GM19438 (cell line): ENCODE data around the gene FAM237B.
"Not testable (repeated sequence)": the region's sequence is repeated elsewhere in the genome, so short reads cannot be mapped to it uniquely, and the experiment has no call there.

ENCODE experiments used
- ATAC-seq: cut with Tn5 transposase; IDR thresholded peaks from one replicate; pipeline ENCODE4 v1.9.1; 2021; ENCODE audit warnings: low read depth; ENCODE audit not compliant: unreplicated experiment

FAM237B gene

DNA sequence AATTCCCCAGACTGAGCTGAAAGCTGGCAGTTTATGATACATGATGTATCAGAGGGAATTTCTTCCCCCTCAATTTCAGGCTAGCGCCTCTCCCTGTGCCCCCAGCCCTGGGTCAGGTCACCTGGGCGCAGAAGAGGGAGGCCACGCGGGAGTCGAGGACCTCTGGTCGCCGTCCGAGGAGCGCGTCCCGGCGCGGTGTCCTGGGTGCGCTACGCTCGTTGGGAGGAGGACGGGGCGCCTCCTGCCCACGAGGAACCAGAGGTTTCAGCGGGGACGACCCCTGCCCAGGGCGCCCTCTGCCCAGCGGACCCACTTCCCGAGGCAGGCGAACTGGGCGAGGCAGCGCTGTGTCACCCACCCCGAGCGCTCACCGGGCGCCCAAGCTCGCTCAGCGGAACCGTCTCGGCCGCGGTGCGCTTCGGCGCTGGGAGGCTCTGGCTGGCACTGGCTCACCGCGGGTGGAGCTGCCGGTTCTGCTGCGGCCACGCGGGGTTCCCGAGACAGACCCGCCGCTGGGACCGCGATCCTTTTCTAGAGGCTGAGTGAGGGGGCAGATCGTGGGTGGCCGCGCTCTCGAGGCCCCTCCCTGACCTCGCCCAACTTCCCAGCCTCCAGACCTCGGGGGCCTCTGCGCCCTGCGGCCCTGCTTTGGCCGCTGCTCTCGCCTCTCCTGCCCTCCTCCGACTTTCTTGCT is at the start of gene FAM237B:
FAM237B (minus strand) TSS at position 504 of the 694 bp plus-strand sequence. CDS start 1,556 bp downstream, outside the sequence.
- no peak for ATAC-seq

GRCh38 chr7:90351987-90352386 is 30.9 kb upstream of the FAM237B start:
- no peak for ATAC-seq

- ATAC-seq: not testable (repeated sequence)
Measured at GRCh38 chr7:90350032-90350431, 28.9 kb upstream of the FAM237B start.

DNA sequence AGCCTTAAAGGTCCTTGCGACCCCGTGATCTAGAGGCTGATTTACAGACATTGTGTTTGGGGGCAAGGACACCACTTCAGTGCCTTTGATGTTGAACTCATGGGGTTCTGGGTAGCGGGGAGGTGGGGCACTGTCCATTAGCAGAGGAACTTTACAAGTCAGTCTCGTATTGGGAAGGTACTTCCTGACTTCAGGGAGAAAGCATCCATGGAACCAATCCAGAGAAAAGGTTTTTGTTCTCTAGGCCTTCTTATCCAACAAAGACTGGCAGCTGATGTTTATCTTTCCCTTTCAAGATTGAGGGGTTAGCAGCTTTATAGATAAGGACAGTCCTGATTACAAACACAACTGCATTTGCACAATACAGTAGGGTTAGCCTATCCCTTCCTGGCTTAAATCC is 28.2 kb upstream of the FAM237B start:
- no peak for ATAC-seq

DNA sequence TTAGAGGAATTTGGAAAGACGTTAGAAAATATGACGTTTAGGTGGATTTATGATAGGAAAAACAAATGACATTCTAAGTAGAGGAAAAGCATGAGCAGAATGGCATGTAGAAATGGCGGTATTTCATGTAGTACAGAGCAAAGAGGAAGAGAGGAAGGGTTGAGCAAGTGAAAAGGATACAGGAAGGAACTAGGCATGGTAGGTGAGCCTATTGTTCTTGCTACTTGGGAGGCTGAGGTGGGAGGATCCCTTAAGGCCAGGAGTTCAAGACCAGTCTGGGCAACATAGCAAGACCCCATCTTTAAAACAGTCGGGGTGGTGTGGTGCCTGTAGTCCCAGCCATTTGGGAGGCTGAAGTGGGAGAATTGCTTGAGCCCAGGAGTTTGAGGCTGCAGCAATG is 26.7 kb upstream of the FAM237B start:
- no peak for ATAC-seq

GRCh38 chr7:90346336-90347125 is 25.4 kb upstream of the FAM237B start, which contains the start of gene GTPBP10:
Gene GTPBP10 (plus strand): TSS chr7:90346716. CDS start chr7:90346742, 26 bp downstream.
- peak; percentile 97 for ATAC-seq

DNA sequence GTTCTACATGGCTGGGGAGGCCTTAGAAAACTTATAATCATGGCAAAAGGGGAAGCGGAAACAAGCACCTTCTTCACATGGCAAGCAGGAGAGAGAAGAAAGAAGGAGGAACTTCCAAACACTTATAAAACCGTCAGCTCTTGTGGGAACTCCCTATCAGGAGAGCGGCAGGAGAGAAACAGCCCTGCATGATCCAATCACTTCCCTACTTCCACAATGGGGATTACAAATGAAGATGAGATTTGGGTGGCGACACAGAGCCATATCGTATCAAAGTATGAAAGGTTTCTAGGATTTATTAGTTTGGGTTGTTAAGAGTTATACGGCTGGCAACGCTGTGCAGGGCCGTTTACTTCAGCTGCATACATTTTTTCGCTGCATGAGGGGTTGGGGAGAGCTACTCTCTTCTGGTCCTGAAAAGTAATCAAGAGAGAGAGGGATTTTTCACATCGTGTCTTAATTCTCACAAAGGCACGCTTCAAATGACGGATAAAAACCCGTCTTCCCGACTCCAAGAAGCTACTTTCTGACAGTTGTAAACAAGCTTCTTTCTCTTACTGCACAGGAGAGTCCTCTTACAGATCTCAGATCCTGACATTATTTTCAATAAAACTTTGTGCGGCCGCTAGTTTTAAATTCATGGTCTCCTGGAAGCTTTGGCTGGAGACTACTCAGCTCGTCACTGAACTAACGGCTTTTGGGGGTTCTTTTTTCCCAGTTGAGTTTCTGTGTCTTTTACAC is 24.7 kb upstream of the FAM237B start:
- ATAC-seq: peak; percentile 16

DNA sequence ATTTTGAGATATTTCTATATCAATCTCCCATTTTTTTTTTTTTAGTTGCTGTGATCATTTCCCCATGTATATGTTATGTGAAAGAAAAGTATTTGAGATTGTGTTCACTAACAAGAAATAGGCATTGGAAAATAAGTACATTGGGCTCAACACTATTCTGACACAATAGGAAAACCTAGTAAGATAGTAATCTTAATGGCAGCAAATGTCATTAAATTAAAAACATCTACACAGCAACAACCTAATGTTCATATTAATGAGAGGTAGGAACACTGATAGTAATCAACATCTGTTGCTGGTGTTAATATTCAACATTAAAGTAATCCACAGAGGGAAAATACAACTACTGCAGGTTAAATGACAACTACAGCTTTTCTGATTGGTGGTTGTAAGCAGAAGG is 23.9 kb upstream of the FAM237B start:
- ATAC-seq: no peak

DNA sequence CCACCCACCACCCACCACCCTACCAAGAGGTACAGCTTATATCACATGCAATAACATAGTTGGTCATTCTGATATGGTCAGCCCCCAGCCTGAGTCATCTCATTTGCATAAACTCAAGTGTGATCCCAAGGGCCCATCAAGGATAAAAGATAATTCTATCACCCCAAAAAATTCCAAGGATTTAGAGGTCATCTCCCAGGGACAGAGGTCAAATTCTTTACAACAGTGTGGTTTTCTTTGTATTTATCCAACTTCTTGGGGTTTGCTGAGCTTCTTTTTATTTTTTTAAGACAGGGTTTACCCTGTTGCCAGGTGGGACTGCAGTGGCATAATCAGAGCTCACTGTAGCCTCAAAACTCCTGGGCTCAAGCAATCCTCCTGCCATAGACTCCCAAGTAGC is 16.0 kb upstream of the FAM237B start:
- no peak for ATAC-seq

DNA sequence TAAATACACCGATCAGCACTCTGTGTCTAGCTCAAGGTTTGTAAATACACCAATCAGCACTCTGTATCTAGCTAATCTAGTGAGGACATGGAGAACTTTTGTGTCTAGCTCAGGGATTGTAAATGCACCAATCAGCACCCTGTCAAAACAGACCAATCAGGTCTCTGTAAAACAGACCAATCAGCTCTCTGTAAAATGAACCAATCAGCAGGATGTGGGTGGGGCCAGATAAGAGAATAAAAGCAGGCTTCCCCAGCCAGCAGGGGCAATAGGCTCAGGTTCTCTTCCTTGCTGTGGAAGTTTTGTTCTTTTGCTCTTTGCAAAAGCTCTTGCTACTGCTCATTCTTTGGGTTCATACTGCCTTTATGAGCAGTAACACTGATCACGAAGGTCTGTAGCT is 13.8 kb upstream of the FAM237B start:
- not testable (repeated sequence) for ATAC-seq

GRCh38 chr7:90334193-90334843 is 13.2 kb upstream of the FAM237B start:
- no peak for ATAC-seq

GRCh38 chr7:90326500-90326899 is 5.4 kb upstream of the FAM237B start:
- ATAC-seq: no peak

GRCh38 chr7:90322837-90323236 is 1.7 kb upstream of the FAM237B start:
- ATAC-seq: no peak

DNA sequence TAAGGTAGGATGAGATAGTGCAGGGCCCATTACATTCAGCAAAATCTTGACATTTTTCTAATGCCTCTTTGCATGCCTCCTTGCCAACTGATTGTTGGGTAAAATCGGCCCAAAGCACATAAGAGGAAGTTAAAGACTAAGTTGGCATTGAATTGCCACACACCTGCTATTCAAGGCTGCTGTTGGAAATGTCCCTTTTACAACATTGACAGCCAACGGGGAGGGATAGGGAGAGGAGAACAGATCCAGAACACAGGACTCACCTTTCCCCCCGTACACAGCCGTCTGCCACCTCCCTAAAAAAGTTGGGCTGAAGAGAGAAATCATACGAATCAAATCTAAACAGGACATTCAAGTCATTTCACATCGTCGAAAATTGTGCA is 695 bp downstream of the FAM237B start:
- no peak for ATAC-seq

GRCh38 chr7:90320014-90320413 is 1.1 kb downstream of the FAM237B start:
- ATAC-seq: no peak

DNA sequence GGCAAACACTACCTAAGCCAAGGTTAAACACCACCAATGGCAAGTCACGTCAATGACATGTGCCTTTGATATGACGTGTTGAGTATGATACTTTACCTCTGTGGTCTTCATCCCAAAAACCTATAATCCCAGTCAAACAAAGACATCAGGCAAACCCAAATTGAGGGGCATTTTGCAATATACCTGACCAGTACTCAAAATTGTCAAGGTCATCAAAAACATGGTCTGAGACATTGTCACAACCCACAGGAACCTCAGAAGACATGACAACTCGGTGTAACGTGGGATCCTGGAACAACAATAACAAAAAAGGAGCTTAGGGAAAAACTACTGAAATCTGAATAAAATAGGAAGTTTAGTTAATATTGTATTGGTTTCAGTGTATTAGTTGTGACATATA is 7.2 kb downstream of the FAM237B start:
- ATAC-seq: no peak

DNA sequence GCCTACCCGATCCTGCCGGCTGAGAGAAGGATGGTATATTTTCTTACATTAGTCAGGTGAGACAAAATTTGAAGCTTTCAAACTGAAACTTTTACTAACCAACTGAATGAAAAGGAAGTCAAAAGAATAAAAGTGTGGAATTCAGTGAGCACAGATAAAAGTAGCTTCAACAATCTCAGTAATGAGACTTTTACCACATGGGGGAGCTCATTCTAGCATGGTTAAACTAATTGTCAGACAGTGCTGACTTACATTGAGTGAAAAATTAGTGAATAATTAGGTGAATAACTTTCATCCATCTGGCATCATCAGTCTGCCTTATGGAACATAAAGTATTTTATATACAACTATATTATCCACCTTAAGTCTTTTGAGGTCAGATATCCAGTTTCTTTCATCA is 8.4 kb downstream of the FAM237B start:
- ATAC-seq: no peak

DNA sequence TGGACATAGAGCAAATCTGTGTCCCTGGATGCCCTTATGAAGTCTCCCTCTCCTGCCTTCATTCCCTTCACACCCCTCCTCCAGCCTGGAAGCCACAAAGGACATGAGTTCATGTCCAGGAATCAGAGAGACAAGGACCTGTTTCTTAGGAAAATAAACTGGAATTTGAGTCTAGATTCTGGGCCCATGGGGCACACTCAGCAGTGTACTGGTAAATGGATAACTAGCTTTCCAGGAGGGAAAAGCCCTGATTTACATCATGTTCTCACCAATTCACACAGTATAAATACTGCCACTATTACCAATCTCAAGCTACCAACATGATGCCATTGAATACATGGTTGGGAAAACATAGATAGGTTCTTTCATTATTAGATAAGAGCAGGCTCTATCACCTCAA is 9.9 kb downstream of the FAM237B start:
- no peak for ATAC-seq

DNA sequence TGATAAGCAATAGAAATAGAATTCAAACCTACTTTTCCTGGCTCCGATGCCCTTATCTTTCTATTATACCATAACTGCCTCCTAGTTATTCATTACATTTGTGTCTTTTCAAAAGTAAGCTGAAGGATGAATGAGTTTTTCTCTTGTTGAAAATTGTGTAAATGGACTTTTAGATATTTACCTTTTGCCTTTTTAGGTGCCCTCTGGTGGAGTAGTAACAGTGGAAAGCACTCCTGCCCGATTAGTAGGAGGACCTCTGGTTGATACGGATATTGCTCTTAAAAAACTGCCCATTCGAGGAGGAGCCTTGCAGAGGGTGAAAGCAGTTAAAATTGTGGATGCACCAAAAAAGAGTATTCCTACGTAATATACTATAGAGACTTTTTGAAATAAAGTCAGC is 11.2 kb downstream of the FAM237B start:
- no peak for ATAC-seq

DNA sequence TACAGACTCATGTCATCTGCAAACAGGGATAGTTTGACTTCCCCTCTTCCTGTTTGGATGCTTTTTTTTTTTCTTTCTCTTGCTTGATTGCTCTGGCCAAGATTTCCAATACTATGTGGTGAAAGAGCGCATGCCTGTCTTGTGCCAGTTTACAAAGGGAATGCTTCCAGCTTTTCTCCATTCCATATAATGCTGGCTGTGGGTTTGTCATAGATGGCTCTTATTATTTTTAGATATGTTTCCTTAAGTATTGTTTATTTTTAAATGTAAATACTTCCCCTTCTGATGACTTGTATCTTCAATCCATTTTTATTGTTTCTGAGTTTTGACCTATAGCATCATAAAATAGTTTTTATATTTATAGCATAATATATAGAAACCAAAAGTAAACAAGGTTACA is 17.9 kb downstream of the FAM237B start:
- no peak for ATAC-seq
